Pancreas (tissue), 10 donors: ENCODE data around the gene GPR152. TPM values are rescaled to one million over a fixed set of nuclear protein-coding genes. Genes with fewer than 3 reads are reported as not detected.

Experiments used
- ATAC-seq, 4 donors: fragments of 200-7000 bp; cut with Tn5 transposase; one replicate each; pipeline versions ENCODE4 v1.8.0 to v1.9.1; 2020; ENCODE audit warnings: mild to moderate bottlenecking in 4 of 4, moderate library complexity in 4 of 4
- DNase-seq, 6 donors: peaks; one replicate each; pipeline ENCODE4 v3.0.0-alpha.2; 2020
- FAIRE-seq: peaks from 2 replicates; lab custom pipeline; 2012; peaks lifted over from hg19 to GRCh38; lab: Jason Lieb, UNC
- H3K27ac ChIP-seq, 4 donors: fragments of 200-600 bp; sonication (generic); 1 replicate in 3 of 4; 2 replicates in 1 of 4; pipeline versions ENCODE4 v1.5.0 to v1.8.0; 2020
- H3K27me3 ChIP-seq, 4 donors: fragments of 200-600 bp; one replicate each; pipeline ENCODE4 v1.8.0; 2021
- H3K36me3 ChIP-seq, 3 donors: fragments of 200-600 bp; sonication (generic) in 1 of 3; one replicate each; pipeline versions ENCODE4 v1.5.0 to v1.8.0; 2020 to 2021
- H3K4me1 ChIP-seq, 3 donors: fragments of 200-600 bp; one replicate each; pipeline ENCODE4 v1.8.0; 2021
- H3K4me3 ChIP-seq, 4 donors: fragments of 200-600 bp; sonication (generic) in 2 of 4; one replicate each; pipeline versions ENCODE4 v1.5.0 to v1.8.0; 2020 to 2021
- H3K9me3 ChIP-seq, 4 donors: fragments of 200-600 bp; one replicate each; pipeline ENCODE4 v1.8.0; 2021
- CTCF ChIP-seq, 4 donors: fragments of 200-600 bp; sonication (generic) in 3 of 4; IDR thresholded peaks; one replicate each; pipeline versions ENCODE4 v1.5.0 to v1.8.0; 2021; ENCODE audit warnings: antibody characterized with exemption in 4 of 4
- WGBS, 2 donors: extraction: QIAGEN DNeasy Blood & Tissue Kit; methylation state at CpG; one replicate each; pipeline ENCODE4 v1.1.7; 2013; 5-methylcytosine and 5-hydroxymethylcytosine counted together
- intact Hi-C, 3 donors: fragments of 100-400 bp; cut with DNase I; formaldehyde crosslinking; loops; one replicate each; pipeline versions ENCODE4 v1.11.1 to v1.14.2; 2022
- polyA plus RNA-seq, 2 donors: library from polyadenylated mRNA; stranded (reverse); fragments of 200-250 nt; gene quantifications; one replicate each; pipeline ENCODE4 v1.2.3, GENCODE V29; 2013
- total RNA-seq, 6 donors: library from RNA; stranded (reverse); fragmentation: NEBNext Ultra II Directional in 4 of 6; extraction: Animal tissue kit (Norgen Biotek cat#: 25700) in 4 of 6; gene quantifications; one replicate each; pipeline versions ENCODE4 v1.2.1 to v1.2.4, GENCODE V29; 2021 to 2023
- donor health status: healthy with polysubstance abuse.
- donor health status: DM: no; HTN: no; CAD: no; lungs with moderate emphysema.
- donor health status: DM: no; HTN: no; CAD: no.
- donor health status: control.
- donor health status: control.
- donor health status: Bipolar disorder and iron deficiency.
- donor health status: DM: yes; HTN: yes; CAD: no.
- donor health status: DM: no; HTN: no; CAD: no.
- donor health status: DM: no; HTN: no; CAD: no.
- donor health status: DM: yes; HTN: yes; CAD: no.

GPR152 gene
- total and polyA plus RNA-seq, 8 donors: not detected

- DNase-seq (peak in 4 of 6 donors; percentile 61 to 85 (median 72)), FAIRE-seq (no peak), ATAC-seq (peak; percentile 59 to 86 (median 64))
- H3K9me3 ChIP-seq: no peaks in the 10 kb centered on the region
- 22 to 24% methylated on average over 11 to 13 of the region's 13 CpGs for WGBS, 2 donors
- H3K27me3 ChIP-seq: no peaks in the 10 kb centered on the region
- H3K4me1 ChIP-seq: no peaks in the 10 kb centered on the region
- H3K27ac ChIP-seq: no peak overlapping the region
- H3K36me3 ChIP-seq: no peaks in the 10 kb centered on the region
- no peak overlapping the region for H3K4me3 ChIP-seq
- intact Hi-C loops: loop anchor here in 1 of 3 donors (10.0 kb wide), 1 partner anchor 95 kb away; the partner anchor contains the start of genes CDK2AP2 and PITPNM1
- TF ChIP-seq CTCF (IDR thresholded peaks at IDR 0.05): no peak
These were observed 42.7 kb downstream of the GPR152 start for GRCh38 chr11:67409781-67410368.

DNA sequence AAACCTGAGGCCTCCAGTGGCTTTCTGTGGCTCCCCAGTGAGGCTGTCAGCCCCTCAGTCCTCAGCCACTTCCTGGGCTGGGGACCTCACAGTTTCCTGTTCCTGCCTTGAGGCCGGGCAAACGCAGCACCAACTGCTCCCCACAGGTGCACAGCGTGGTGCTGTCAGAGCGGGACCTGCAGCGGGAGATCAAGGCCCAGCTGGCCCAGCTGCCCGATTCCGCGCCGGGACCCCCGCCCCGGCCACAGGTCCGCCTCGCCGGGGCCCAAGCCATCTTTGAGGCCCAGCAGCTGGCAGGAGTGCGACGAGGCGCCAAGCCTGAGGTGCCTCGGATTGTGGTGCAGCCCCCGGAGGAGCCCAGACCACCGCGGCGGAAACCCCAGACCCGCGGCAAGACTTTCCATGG is 43.3 kb downstream of the GPR152 start:
- H3K27me3 ChIP-seq: no peaks in the 10 kb centered on the region
- H3K36me3 ChIP-seq: no peaks in the 10 kb centered on the region
- WGBS, 2 donors: 51 to 69% methylated on average over 17 to 24 of the region's 24 CpGs
- FAIRE-seq (no peak), ATAC-seq (no peak), DNase-seq (peak in 1 of 6 donors; percentile 72)
- intact Hi-C loops: no loop called here
- H3K9me3 ChIP-seq: no peaks in the 10 kb centered on the region
- H3K4me1 ChIP-seq: no peaks in the 10 kb centered on the region
- TF ChIP-seq CTCF (IDR thresholded peaks at IDR 0.05): no peak
- H3K27ac ChIP-seq: no peak overlapping the region
- H3K4me3 ChIP-seq: no peak overlapping the region

DNA sequence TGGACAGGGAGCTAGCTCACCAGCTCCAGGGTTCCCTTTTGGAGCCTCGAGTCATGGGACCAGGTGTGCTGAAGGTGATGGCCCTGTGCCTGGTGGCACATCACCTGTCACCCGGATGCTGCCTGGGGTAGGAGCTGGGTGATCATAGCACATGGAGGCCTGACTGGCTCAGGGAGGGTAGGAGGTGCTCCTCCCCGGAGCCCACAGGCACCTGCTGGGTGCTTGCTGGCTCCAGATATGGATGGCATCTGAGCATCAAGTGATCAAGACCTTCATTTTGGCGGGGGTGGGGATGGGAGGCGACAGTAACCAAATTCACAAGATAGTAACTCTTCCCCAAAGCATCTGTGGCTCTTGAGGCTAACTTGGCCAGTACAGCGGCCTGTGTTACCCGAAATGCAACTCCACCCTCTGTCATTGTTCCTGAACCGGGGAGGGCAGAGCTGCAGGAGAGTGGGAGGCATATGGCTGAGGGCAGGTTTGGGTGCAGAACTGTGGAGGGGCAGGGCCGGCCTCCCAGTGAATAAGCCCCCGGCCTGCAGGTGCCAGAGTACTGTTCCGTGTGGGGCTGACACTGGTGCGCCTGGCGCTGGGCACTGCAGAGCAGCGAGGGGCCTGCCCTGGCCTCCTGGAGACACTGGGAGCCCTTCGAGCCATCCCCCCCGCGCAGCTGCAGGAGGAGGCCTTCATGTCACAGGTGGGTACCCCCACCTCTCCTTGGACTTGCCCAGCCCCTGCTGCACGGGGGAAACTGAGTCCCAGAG is 43.9 kb downstream of the GPR152 start:
- intact Hi-C loops: no loop called here
- no peak overlapping the region for H3K27ac ChIP-seq
- 60 to 71% methylated on average over 18 of the region's 18 CpGs for WGBS, 2 donors
- TF ChIP-seq CTCF (IDR thresholded peaks at IDR 0.05): no peak
- no peaks in the 10 kb centered on the region for H3K36me3 ChIP-seq
- no peaks in the 10 kb centered on the region for H3K9me3 ChIP-seq
- no peak overlapping the region for H3K4me3 ChIP-seq
- H3K4me1 ChIP-seq: no peaks in the 10 kb centered on the region
- no peak for FAIRE-seq
- ATAC-seq: no peak
- no peaks in the 10 kb centered on the region for H3K27me3 ChIP-seq
- peak in 1 of 6 donors; percentile 73 for DNase-seq

DNA sequence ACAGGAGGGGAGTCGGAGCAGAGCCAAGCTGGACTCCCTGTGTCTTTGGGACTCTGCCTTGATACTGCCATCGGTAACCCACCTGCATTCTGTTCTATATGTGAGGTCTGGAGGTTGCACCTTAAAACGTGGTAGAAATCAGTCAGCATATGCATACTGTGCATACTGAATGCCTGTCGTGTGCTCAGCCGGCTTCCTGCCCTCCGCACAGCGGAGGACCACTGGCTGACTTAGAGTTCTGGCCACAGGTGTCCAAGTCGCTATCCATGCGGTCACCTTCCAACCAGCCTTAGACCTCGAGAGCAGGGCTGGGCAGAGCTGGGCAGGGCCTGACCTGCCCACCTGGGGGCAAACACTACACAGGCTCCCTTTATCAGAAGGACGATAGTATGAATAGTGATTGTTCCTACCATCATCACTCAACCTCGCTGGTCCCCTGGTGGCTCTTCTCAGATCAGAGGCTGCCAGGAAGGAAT is 44.8 kb downstream of the GPR152 start:
- intact Hi-C loops: no loop called here
- H3K27me3 ChIP-seq: no peaks in the 10 kb centered on the region
- ATAC-seq (no peak), FAIRE-seq (no peak), DNase-seq (peak in 1 of 6 donors; percentile 39)
- WGBS, 2 donors: 42 to 49% methylated on average over 12 of the region's 12 CpGs
- no peak overlapping the region for H3K27ac ChIP-seq
- H3K36me3 ChIP-seq: no peaks in the 10 kb centered on the region
- TF ChIP-seq CTCF (IDR thresholded peaks at IDR 0.05): no peak
- no peak overlapping the region for H3K4me3 ChIP-seq
- no peaks in the 10 kb centered on the region for H3K9me3 ChIP-seq
- H3K4me1 ChIP-seq: no peaks in the 10 kb centered on the region
